K562 (cell line): ENCODE data around the gene SERPIND1. TPM values are rescaled to one million over a fixed set of nuclear protein-coding genes. Genes with fewer than 3 reads are reported as not detected.
A peak's percentile ranks its signal among the peaks of the same experiment; 100 is the strongest.

Experiments used
- BRD9 ChIP-seq: fragments of 450-650 bp; IDR thresholded peaks from 2 replicates; pipeline ENCODE4 v1.6.1; 2018; ENCODE audit warnings: low read depth; ENCODE audit not compliant: partially characterized antibody
- HNRNPLL ChIP-seq: fragments of 200-400 bp; formaldehyde crosslinking; IDR thresholded peaks from 2 replicates; pipeline ENCODE4 v1.6.1; 2017; ENCODE audit warnings: low read length, low read depth, mild to moderate bottlenecking; ENCODE audit not compliant: poor library complexity, severe bottlenecking
- MAFF ChIP-seq: IDR thresholded peaks from 2 replicates; pipeline ENCODE4 v1.6.1; 2012; ENCODE audit warnings: low read length, improper control_type of control experiment
- MAFK ChIP-seq: IDR thresholded peaks from 2 replicates; pipeline ENCODE4 v1.6.1; 2011; ENCODE audit warnings: low read length, improper control_type of control experiment
- MYBL2 ChIP-seq, 2 experiments: fragments of 450-650 bp in 1 of 2; sonication (generic) in 1 of 2; formaldehyde crosslinking in 1 of 2; IDR thresholded peaks; 2 replicates each; pipeline versions ENCODE4 v1.6.1 to v1.8.1; 2017 to 2022; ENCODE audit warnings: borderline replicate concordance in 1 of 2, inconsistent platforms in 1 of 2, low read depth in 1 of 2, mild to moderate bottlenecking in 1 of 2, missing genetic modification reagents in 1 of 2, moderate library complexity in 1 of 2
- NFIC ChIP-seq: fragments of 450-650 bp; IDR thresholded peaks from 2 replicates; pipeline ENCODE4 v1.6.1; 2017; ENCODE audit warnings: mild to moderate bottlenecking, inconsistent platforms
- RAD51 ChIP-seq: fragments of 450-650 bp; IDR thresholded peaks from 2 replicates; pipeline ENCODE4 v1.7.1; 2016; ENCODE audit warnings: low read depth, mild to moderate bottlenecking, borderline replicate concordance
- SMAD1 ChIP-seq: fragments of 150-350 bp; IDR thresholded peaks from 2 replicates; pipeline ENCODE4 v1.6.1; 2014; ENCODE audit warnings: low read length, low read depth; ENCODE audit not compliant: partially characterized antibody
- polyA plus RNA-seq, 8 experiments: library from polyadenylated mRNA; depleted of rRNA in 4 of 8; stranded (reverse) in 5 of 8; unstranded in 3 of 8; fragments of >200 nt; fragmentation: Nextera tagmentation in 2 of 8; fragmentation: Illumina TruSeq in 1 of 8; extraction: Ambion mirVana in 2 of 8; extraction: Trizol in 1 of 8; gene quantifications; 2 replicates each; pipeline versions ENCODE4 v1.2.1 to v1.2.3, GENCODE V29; 2011 to 2014; ENCODE audit warnings: inconsistent platforms in 1 of 8, missing spikeins in 1 of 8
- total RNA-seq, 7 experiments: library from RNA; depleted of rRNA in 6 of 7; stranded (reverse); fragments of >200 nt in 6 of 7; fragmentation: Illumina TruSeq in 2 of 7; extraction: Trizol in 2 of 7; gene quantifications; 2 replicates each; pipeline versions ENCODE4 v1.2.1 to v1.2.3, GENCODE V29; 2011 to 2021; ENCODE audit warnings: low replicate concordance in 1 of 7
- TF ChIP-seq, protein P1 (sequence below): IDR thresholded peaks from 2 replicates; pipeline ENCODE4 v1.6.1; 2014; ENCODE audit warnings: antibody characterized with exemption
- TF ChIP-seq, protein P2 (sequence below): sonication (generic); formaldehyde crosslinking; IDR thresholded peaks from 2 replicates; pipeline ENCODE4 v1.8.0; 2022; ENCODE audit warnings: missing genetic modification reagents, mild to moderate bottlenecking, borderline replicate concordance
- TF ChIP-seq, protein P3 (sequence below): fragments of 250-450 bp; sonication (Bioruptor Pico); IDR thresholded peaks from 2 replicates; pipeline ENCODE4 v1.4.0; 2020
- TF ChIP-seq, protein P4 (sequence below): sonication (generic); formaldehyde crosslinking; IDR thresholded peaks from 2 replicates; pipeline ENCODE4 v1.8.0; 2022; ENCODE audit warnings: mild to moderate bottlenecking, missing genetic modification reagents, borderline replicate concordance

SERPIND1 gene
- total and polyA plus RNA-seq, 9 of the 15 experiments (the other 6 are each of a cell fraction or from before 2014, with no cell fraction given) = 0.04 to 0.11 (median 0.09) TPM; not detected in 6

DNA sequence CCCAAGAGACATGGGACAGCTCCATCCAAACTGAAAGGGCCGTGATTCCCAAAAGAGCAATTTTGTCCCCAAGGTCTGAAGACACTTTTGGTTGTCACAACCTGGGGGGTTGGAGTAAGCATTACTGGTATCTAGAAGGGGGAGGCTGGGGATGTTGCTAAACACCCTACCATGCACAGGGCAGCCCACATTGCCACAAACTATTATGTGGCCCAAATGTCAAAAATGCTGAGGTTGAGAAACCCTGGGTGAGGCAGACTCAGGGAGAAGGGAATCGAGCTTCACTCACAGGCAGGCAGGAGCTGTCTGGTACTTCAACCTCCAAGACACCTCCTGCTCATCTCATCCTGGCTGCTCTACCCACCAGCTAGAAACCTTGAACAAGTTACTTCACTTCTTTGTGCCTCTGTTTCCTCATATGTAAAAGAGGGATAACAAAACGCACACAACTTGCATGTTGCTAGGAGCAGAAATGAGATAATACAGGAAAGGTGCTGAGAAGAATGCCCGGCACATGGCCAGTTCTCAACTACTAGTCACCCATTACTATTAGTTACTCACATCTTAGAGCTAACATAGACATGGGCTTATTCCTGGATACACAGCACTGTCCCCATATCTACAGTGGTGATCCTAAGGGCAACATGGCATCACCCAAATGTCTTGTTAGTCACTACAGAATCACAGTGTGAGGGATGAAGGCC, 8.8 kb downstream of the SERPIND1 start (continued):
- TF ChIP-seq NFIC (no peak), MAFK (0 out of 2 replicates have a peak, but pooled peaks have one; percentile 24), RAD51 (no peak), BRD9 (no peak), HNRNPLL (peak; percentile 16), SMAD1 (no peak), MYBL2 (IDR thresholded peaks at IDR 0.05; ENCODE audit: low read depth) (no peak), MYBL2 (CRISPR knock-in tag; IDR thresholded peaks at IDR 0.05; ENCODE audit: borderline replicate concordance) (no peak), MAFF (0 out of 2 replicates have a peak, but pooled peaks have one; percentile 1)
- TF ChIP-seq, protein P1, sequence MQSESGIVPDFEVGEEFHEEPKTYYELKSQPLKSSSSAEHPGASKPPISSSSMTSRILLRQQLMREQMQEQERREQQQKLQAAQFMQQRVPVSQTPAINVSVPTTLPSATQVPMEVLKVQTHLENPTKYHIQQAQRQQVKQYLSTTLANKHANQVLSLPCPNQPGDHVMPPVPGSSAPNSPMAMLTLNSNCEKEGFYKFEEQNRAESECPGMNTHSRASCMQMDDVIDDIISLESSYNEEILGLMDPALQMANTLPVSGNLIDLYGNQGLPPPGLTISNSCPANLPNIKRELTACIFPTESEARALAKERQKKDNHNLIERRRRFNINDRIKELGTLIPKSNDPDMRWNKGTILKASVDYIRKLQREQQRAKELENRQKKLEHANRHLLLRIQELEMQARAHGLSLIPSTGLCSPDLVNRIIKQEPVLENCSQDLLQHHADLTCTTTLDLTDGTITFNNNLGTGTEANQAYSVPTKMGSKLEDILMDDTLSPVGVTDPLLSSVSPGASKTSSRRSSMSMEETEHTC = no peak
- TF ChIP-seq, protein P2, sequence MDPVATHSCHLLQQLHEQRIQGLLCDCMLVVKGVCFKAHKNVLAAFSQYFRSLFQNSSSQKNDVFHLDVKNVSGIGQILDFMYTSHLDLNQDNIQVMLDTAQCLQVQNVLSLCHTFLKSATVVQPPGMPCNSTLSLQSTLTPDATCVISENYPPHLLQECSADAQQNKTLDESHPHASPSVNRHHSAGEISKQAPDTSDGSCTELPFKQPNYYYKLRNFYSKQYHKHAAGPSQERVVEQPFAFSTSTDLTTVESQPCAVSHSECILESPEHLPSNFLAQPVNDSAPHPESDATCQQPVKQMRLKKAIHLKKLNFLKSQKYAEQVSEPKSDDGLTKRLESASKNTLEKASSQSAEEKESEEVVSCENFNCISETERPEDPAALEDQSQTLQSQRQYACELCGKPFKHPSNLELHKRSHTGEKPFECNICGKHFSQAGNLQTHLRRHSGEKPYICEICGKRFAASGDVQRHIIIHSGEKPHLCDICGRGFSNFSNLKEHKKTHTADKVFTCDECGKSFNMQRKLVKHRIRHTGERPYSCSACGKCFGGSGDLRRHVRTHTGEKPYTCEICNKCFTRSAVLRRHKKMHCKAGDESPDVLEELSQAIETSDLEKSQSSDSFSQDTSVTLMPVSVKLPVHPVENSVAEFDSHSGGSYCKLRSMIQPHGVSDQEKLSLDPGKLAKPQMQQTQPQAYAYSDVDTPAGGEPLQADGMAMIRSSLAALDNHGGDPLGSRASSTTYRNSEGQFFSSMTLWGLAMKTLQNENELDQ (CRISPR knock-in tag) = no peak
- TF ChIP-seq, protein P3, sequence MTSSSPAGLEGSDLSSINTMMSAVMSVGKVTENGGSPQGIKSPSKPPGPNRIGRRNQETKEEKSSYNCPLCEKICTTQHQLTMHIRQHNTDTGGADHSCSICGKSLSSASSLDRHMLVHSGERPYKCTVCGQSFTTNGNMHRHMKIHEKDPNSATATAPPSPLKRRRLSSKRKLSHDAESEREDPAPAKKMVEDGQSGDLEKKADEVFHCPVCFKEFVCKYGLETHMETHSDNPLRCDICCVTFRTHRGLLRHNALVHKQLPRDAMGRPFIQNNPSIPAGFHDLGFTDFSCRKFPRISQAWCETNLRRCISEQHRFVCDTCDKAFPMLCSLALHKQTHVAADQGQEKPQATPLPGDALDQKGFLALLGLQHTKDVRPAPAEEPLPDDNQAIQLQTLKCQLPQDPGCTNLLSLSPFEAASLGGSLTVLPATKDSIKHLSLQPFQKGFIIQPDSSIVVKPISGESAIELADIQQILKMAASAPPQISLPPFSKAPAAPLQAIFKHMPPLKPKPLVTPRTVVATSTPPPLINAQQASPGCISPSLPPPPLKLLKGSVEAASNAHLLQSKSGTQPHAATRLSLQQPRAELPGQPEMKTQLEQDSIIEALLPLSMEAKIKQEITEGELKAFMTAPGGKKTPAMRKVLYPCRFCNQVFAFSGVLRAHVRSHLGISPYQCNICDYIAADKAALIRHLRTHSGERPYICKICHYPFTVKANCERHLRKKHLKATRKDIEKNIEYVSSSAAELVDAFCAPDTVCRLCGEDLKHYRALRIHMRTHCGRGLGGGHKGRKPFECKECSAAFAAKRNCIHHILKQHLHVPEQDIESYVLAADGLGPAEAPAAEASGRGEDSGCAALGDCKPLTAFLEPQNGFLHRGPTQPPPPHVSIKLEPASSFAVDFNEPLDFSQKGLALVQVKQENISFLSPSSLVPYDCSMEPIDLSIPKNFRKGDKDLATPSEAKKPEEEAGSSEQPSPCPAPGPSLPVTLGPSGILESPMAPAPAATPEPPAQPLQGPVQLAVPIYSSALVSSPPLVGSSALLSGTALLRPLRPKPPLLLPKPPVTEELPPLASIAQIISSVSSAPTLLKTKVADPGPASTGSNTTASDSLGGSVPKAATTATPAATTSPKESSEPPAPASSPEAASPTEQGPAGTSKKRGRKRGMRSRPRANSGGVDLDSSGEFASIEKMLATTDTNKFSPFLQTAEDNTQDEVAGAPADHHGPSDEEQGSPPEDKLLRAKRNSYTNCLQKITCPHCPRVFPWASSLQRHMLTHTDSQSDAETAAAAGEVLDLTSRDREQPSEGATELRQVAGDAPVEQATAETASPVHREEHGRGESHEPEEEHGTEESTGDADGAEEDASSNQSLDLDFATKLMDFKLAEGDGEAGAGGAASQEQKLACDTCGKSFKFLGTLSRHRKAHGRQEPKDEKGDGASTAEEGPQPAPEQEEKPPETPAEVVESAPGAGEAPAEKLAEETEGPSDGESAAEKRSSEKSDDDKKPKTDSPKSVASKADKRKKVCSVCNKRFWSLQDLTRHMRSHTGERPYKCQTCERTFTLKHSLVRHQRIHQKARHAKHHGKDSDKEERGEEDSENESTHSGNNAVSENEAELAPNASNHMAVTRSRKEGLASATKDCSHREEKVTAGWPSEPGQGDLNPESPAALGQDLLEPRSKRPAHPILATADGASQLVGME = 0 out of 2 replicates have a peak, but pooled peaks have one; percentile 44
- TF ChIP-seq, protein P4, sequence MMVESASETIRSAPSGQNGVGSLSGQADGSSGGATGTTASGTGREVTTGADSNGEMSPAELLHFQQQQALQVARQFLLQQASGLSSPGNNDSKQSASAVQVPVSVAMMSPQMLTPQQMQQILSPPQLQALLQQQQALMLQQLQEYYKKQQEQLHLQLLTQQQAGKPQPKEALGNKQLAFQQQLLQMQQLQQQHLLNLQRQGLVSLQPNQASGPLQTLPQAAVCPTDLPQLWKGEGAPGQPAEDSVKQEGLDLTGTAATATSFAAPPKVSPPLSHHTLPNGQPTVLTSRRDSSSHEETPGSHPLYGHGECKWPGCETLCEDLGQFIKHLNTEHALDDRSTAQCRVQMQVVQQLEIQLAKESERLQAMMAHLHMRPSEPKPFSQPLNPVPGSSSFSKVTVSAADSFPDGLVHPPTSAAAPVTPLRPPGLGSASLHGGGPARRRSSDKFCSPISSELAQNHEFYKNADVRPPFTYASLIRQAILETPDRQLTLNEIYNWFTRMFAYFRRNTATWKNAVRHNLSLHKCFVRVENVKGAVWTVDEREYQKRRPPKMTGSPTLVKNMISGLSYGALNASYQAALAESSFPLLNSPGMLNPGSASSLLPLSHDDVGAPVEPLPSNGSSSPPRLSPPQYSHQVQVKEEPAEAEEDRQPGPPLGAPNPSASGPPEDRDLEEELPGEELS (CRISPR knock-in tag) = no peak
